ENCODE measurements around the gene KRTAP12-2. TPM values are rescaled to one million over a fixed set of nuclear protein-coding genes. Genes with fewer than 3 reads are reported as not detected.

KRTAP12-2 gene
- total RNA-seq, 1 donor, result not detected

DNA sequence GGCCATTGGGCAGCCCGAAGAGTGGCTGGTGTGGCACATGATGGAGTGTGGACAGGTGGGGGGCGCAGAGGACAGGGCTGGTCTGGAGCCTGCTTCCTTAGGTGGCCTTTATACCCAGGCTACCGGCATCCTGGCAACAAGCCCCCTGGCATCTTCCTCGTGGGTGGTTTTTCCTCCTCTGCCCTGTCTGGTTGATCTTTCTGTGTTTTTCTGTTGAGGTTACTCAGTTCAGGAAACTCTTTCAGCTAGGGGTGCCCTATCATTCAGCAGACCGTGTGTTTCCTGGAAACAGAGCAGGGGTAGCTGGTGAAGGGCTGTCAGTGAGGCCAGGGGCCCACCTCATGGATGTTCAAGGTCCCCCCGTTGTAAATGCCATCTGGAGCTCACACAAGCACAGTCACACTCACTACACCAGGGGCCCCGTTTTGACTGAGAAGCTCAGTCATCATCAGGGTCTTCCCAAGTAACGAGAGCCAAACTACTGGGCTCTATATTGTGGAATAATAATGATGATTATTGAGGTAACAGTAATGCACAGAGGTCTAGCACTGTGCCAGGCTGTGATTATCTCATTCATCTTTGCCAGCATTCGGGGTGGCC, 12.1 kb downstream of the KRTAP12-2 start, which contains the start of gene KRTAP12-4:
Gene KRTAP12-4 (minus strand): TSS at position 84 of the 600 bp plus-strand sequence. CDS start 45 bp downstream, at position 39.
- Histone ChIP-seq H3K4me3 (ENCODE audit: insufficient read depth, low read length) (no peak within 1 kb of the TSS), H3K27me3 (ENCODE audit: insufficient read depth, low read length) (no peaks in the 10 kb centered on the region), H3K36me3 (ENCODE audit: insufficient read depth, low read length) (no peaks in the 10 kb centered on the region), H3K4me2 (ENCODE audit: insufficient read depth, low read length) (no peak within 1 kb of the TSS), H3K9me3 (ENCODE audit: low read depth, low read length) (no peaks in the 10 kb centered on the region), H4K20me1 (ENCODE audit: insufficient read depth, low read length) (no peaks in the 10 kb centered on the region), H3K79me2 (ENCODE audit: insufficient read depth, low read length) (no peaks in the 10 kb centered on the region), H2AFZ (ENCODE audit: low read length) (no peak within 1 kb of the TSS), H3K27ac (ENCODE audit: low read depth, low read length) (no peak within 1 kb of the TSS), H3K4me1 (ENCODE audit: insufficient read depth, low read length) (no peaks in the 10 kb centered on the region)
- TF ChIP-seq CTCF (IDR thresholded peaks at IDR 0.05; ENCODE audit: extremely low read depth, low read depth, low read length), result no peak
- DNase-seq (ENCODE audit: insufficient read length, low spot score, missing footprints), result peak; percentile 3

DNA sequence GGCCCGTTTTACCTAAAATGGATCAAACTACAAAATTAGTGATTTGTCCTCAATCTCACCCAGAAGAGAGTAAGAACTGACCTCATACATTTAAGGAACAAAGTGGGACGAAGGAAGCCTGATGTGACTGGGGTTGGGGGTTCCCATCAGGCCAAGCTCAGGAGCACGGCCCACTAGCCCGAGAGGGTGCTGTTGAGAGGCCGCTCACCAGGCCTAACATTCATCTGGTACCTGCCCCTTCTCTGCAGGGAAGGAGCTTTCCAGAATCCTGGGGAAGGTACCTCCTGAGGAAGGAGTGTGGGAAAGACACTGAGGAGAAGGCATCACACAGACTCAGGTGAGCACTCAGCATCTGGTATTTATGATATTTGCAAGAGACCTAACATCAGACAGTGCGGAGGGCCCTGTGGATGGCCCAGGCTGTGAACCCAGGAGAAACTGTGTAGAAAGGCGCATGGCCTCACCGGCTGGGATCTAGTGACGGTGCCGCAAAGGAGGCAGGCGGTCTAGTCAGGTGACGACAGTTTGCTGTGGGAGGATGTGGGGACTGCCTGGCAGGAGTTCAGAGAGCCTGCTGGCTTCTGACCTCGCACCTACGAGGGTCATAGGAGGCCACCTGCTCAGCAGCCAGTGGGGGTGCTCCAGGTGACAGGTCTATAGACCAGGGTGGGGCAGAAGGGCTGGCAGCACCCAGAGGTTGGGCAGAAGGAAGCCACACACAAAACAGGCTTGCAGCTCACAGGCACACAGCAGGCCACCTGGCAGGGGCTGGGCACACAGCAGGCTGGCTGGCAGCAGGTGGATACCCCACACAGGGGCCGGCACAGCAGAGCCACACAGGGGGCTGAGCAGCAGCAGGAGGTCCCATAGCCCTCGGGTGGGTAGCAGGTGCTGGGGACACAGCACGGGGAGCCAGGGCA, 12.8 kb downstream of the KRTAP12-2 start:
- Histone ChIP-seq H3K79me2 (ENCODE audit: insufficient read depth, low read length) (no peaks in the 10 kb centered on the region), H3K36me3 (ENCODE audit: insufficient read depth, low read length) (no peaks in the 10 kb centered on the region), H3K4me3 (ENCODE audit: insufficient read depth, low read length) (no peak overlapping the region), H4K20me1 (ENCODE audit: insufficient read depth, low read length) (no peaks in the 10 kb centered on the region), H3K27me3 (ENCODE audit: insufficient read depth, low read length) (no peaks in the 10 kb centered on the region), H3K27ac (ENCODE audit: low read depth, low read length) (no peak overlapping the region), H3K4me1 (ENCODE audit: insufficient read depth, low read length) (no peaks in the 10 kb centered on the region), H3K4me2 (ENCODE audit: insufficient read depth, low read length) (no peak overlapping the region), H3K9me3 (ENCODE audit: low read depth, low read length) (no peaks in the 10 kb centered on the region), H2AFZ (ENCODE audit: low read length) (no peak overlapping the region)
- TF ChIP-seq CTCF (IDR thresholded peaks at IDR 0.05; ENCODE audit: extremely low read depth, low read depth, low read length), result no peak
- peak; percentile 55 for DNase-seq (ENCODE audit: insufficient read length, low spot score, missing footprints)

DNA sequence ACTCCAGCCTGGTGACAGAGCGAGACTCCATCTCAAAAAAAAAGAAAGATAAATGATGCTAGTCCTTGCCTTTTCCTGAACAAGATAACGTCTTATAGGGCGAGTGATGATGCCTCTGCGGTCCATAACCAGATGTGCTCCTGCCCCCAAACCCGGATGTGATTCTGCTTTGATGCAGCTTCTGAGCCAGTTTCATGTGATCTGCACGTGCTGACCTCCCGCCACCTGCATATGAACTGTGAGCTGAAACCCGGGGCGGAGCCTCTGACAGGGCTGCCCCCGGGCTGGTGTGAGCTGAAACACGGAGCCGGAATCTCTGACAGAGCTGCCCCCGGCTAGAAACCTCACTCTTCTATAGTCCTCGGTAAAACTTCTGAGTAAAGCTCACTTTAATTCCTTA, 13.6 kb downstream of the KRTAP12-2 start:
- no peak overlapping the region for H3K4me3 ChIP-seq (ENCODE audit: insufficient read depth, low read length)
- H3K27ac ChIP-seq (ENCODE audit: low read depth, low read length), result no peak overlapping the region
- no peaks in the 10 kb centered on the region for H3K27me3 ChIP-seq (ENCODE audit: insufficient read depth, low read length)
- no peak overlapping the region for H2AFZ ChIP-seq (ENCODE audit: low read length)
- H3K4me2 ChIP-seq (ENCODE audit: insufficient read depth, low read length), result no peak overlapping the region
- H3K36me3 ChIP-seq (ENCODE audit: insufficient read depth, low read length), result no peaks in the 10 kb centered on the region
- no peaks in the 10 kb centered on the region for H3K4me1 ChIP-seq (ENCODE audit: insufficient read depth, low read length)
- DNase-seq (ENCODE audit: insufficient read length, low spot score, missing footprints), result peak; percentile 44
- no peaks in the 10 kb centered on the region for H3K9me3 ChIP-seq (ENCODE audit: low read depth, low read length)
- H4K20me1 ChIP-seq (ENCODE audit: insufficient read depth, low read length), result no peaks in the 10 kb centered on the region
- TF ChIP-seq CTCF (IDR thresholded peaks at IDR 0.05; ENCODE audit: extremely low read depth, low read depth, low read length), result no peak
- no peaks in the 10 kb centered on the region for H3K79me2 ChIP-seq (ENCODE audit: insufficient read depth, low read length)
